Spleen (tissue), 11 donors: Measurements from ENCODE around the gene LDAH. TPM values are rescaled to one million over a fixed set of nuclear protein-coding genes. Genes with fewer than 3 reads are reported as not detected.
A peak's percentile ranks its signal among the peaks of the same experiment; 100 is the strongest.

ENCODE experiments used
- DNase-seq: peaks from one replicate; pipeline ENCODE4 v3.0.0-alpha.2; 2020
- H3K27ac ChIP-seq, 8 donors: fragments of 200-600 bp; sonication (generic) in 7 of 8; 1 replicate in 4 of 8; 2 replicates in 4 of 8; pipeline versions ENCODE4 v1.5.0 to v1.8.0; 2016 to 2021; ENCODE audit warnings: inconsistent platforms in 4 of 8, mild to moderate bottlenecking in 4 of 8, moderate library complexity in 1 of 8
- H3K27me3 ChIP-seq, 7 donors: fragments of 200-600 bp; sonication (generic) in 6 of 7; replicated peaks in 1 of 7; 1 replicate in 4 of 7; 2 replicates in 3 of 7; pipeline versions ENCODE4 v1.5.0 to v1.8.0; 2016 to 2021; ENCODE audit warnings: inconsistent platforms in 3 of 7, mild to moderate bottlenecking in 1 of 7
- H3K36me3 ChIP-seq, 6 donors: fragments of 200-600 bp; sonication (generic) in 5 of 6; 1 replicate in 4 of 6; 2 replicates in 2 of 6; pipeline versions ENCODE4 v1.5.0 to v1.8.0; 2016 to 2021; ENCODE audit warnings: inconsistent platforms in 2 of 6
- H3K4me1 ChIP-seq, 6 donors: fragments of 200-600 bp; sonication (generic) in 5 of 6; 1 replicate in 3 of 6; 2 replicates in 3 of 6; pipeline versions ENCODE4 v1.5.0 to v1.8.0; 2016 to 2021; ENCODE audit warnings: inconsistent platforms in 3 of 6
- H3K4me3 ChIP-seq, 8 donors: fragments of 200-600 bp; sonication (generic) in 7 of 8; 1 replicate in 4 of 8; 2 replicates in 4 of 8; pipeline versions ENCODE4 v1.5.0 to v1.8.0; 2016 to 2021; ENCODE audit warnings: inconsistent platforms in 4 of 8, mild to moderate bottlenecking in 4 of 8, moderate library complexity in 2 of 8
- H3K9me3 ChIP-seq, 8 donors: fragments of 200-600 bp; sonication (generic) in 7 of 8; 1 replicate in 4 of 8; 2 replicates in 4 of 8; pipeline versions ENCODE4 v1.5.0 to v1.8.0; 2016 to 2021; ENCODE audit warnings: inconsistent platforms in 4 of 8
- CTCF ChIP-seq, 11 experiments: fragments of 200-600 bp in 7 of 11; fragments of 450-650 bp in 4 of 11; sonication (generic) in 4 of 11; IDR thresholded peaks in 8 of 11; conservative IDR thresholded peaks in 3 of 11; 1 replicate in 7 of 11; 2 replicates in 4 of 11; pipeline versions ENCODE4 v1.4.0 to v1.8.0; 2016 to 2021; ENCODE audit warnings: antibody characterized with exemption in 11 of 11, inconsistent platforms in 4 of 11, mild to moderate bottlenecking in 1 of 11
- POLR2A ChIP-seq, 3 donors: fragments of 450-650 bp; IDR thresholded peaks; one replicate each; pipeline ENCODE4 v1.5.1; 2017; ENCODE audit warnings: antibody characterized with exemption in 3 of 3, mild to moderate bottlenecking in 1 of 3
- POLR2AphosphoS5 ChIP-seq, 3 donors: sonication (generic); formaldehyde crosslinking; IDR thresholded peaks; one replicate each; pipeline ENCODE4 v1.5.1; 2017; ENCODE audit warnings: antibody characterized with exemption in 3 of 3
- WGBS, 5 donors: extraction: QIAGEN DNeasy Blood & Tissue Kit in 3 of 5; methylation state at CpG; one replicate each; pipeline versions ENCODE4 v1.1.5 to v1.1.7; 2013 to 2018; 5-methylcytosine and 5-hydroxymethylcytosine counted together
- intact Hi-C: fragments of 100-400 bp; cut with DNase I; formaldehyde crosslinking; loops from one replicate; pipeline ENCODE4 v1.15.0; 2023; ENCODE audit warnings: low total_unique reads
- polyA plus RNA-seq, 3 donors: library from polyadenylated mRNA; stranded (reverse); fragments of 200-250 nt; gene quantifications; one replicate each; pipeline ENCODE4 v1.2.1, GENCODE V29; 2013
- total RNA-seq, 7 donors: library from RNA; depleted of rRNA in 3 of 7; stranded (reverse); fragments of >200 nt in 3 of 7; fragmentation: NEBNext Ultra II Directional in 4 of 7; extraction: Animal tissue kit (Norgen Biotek cat#: 25700) in 4 of 7; gene quantifications; one replicate each; pipeline versions ENCODE4 v1.1.0 to v1.2.1, GENCODE V29; 2016 to 2021
- donor health status: healthy with polysubstance abuse.
- donor health status: DM: no; HTN: no; CAD: no; lungs with moderate emphysema.
- donor health status: DM: no; HTN: no; CAD: no.
- donor health status: Bipolar disorder and iron deficiency.
- donor health status: healthy.
- donor health status: DM: no; HTN: no; CAD: no.
- donor health status: DM: yes; HTN: yes; CAD: no.

LDAH gene
- total and polyA plus RNA-seq, 10 donors = 5.8 to 33.2 (median 21.1) TPM

- DNase-seq = no peak
- WGBS, 5 donors = 66 to 77% (median 72%) methylated on average over 3 of the region's 3 CpGs
- TF ChIP-seq CTCF (IDR thresholded peaks at IDR 0.05 in 8 of 11, conservative IDR thresholded peaks at IDR 0.05 in 3 of 11) (peak in 10 of 11 experiments; percentile 14 to 75 (median 52)), POLR2A (IDR thresholded peaks at IDR 0.05) (no peak), POLR2AphosphoS5 (IDR thresholded peaks at IDR 0.05) (no peak)
- peaks cover 0 to 44% (median 7%) of the 10 kb centered on the region in 6 donors for H3K36me3 ChIP-seq
- intact Hi-C loops = loop anchor here (2.0 kb wide), 1 partner anchor 181 kb away; no protein-coding TSS in a partner anchor
- H3K27me3 ChIP-seq = no peaks in the 10 kb centered on the region
- no peak overlapping the region for H3K27ac ChIP-seq
- no peaks in the 10 kb centered on the region for H3K4me1 ChIP-seq
- H3K9me3 ChIP-seq = no peaks in the 10 kb centered on the region
- H3K4me3 ChIP-seq = no peak overlapping the region
Measured at GRCh38 chr2:20781656-20782265, 41.1 kb downstream of the LDAH start.

- intact Hi-C loops = no loop called here
- WGBS, 5 donors = 75 to 98% (median 94%) methylated on average over 1 of the region's 1 CpG
- H3K9me3 ChIP-seq = peaks cover 0 to 11% (median 0%) of the 10 kb centered on the region in 8 donors
- no peak overlapping the region for H3K4me3 ChIP-seq
- H3K4me1 ChIP-seq = no peaks in the 10 kb centered on the region
- peaks cover 0 to 80% (median 26%) of the 10 kb centered on the region in 6 donors for H3K36me3 ChIP-seq
- TF ChIP-seq POLR2AphosphoS5 (IDR thresholded peaks at IDR 0.05) = no peak
- no peak for TF ChIP-seq CTCF (IDR thresholded peaks at IDR 0.05 in 8 of 11, conservative IDR thresholded peaks at IDR 0.05 in 3 of 11)
- no peak for TF ChIP-seq POLR2A (IDR thresholded peaks at IDR 0.05)
- H3K27ac ChIP-seq = no peak overlapping the region
- H3K27me3 ChIP-seq = no peaks in the 10 kb centered on the region
- no peak for DNase-seq
Measured at GRCh38 chr2:20771299-20771698, 51.6 kb downstream of the LDAH start.

- no peak overlapping the region for H3K4me3 ChIP-seq
- H3K36me3 ChIP-seq = peaks cover 0 to 58% (median 16%) of the 10 kb centered on the region in 6 donors
- no peaks in the 10 kb centered on the region for H3K4me1 ChIP-seq
- 94 to 100% (median 98%) methylated on average over 11 to 15 of the region's 15 CpGs for WGBS, 5 donors
- no peak overlapping the region for H3K27ac ChIP-seq
- intact Hi-C loops = no loop called here
- H3K9me3 ChIP-seq = peaks cover 0 to 11% (median 0%) of the 10 kb centered on the region in 8 donors
- no peaks in the 10 kb centered on the region for H3K27me3 ChIP-seq
- no peak for DNase-seq
- TF ChIP-seq POLR2A (IDR thresholded peaks at IDR 0.05) (no peak), CTCF (IDR thresholded peaks at IDR 0.05 in 8 of 11, conservative IDR thresholded peaks at IDR 0.05 in 3 of 11) (no peak), POLR2AphosphoS5 (IDR thresholded peaks at IDR 0.05) (no peak)
Measured at GRCh38 chr2:20766798-20767644, 55.9 kb downstream of the LDAH start.

GRCh38 chr2:20766213-20766612 is 56.7 kb downstream of the LDAH start:
- TF ChIP-seq POLR2A (IDR thresholded peaks at IDR 0.05) (no peak), POLR2AphosphoS5 (IDR thresholded peaks at IDR 0.05) (no peak), CTCF (IDR thresholded peaks at IDR 0.05 in 8 of 11, conservative IDR thresholded peaks at IDR 0.05 in 3 of 11) (no peak)
- intact Hi-C loops = no loop called here
- Histone ChIP-seq H3K9me3 (peaks cover 0 to 11% (median 0%) of the 10 kb centered on the region in 8 donors), H3K4me3 (no peak overlapping the region), H3K4me1 (no peaks in the 10 kb centered on the region), H3K27me3 (no peaks in the 10 kb centered on the region), H3K36me3 (peaks cover 0 to 55% (median 16%) of the 10 kb centered on the region in 6 donors), H3K27ac (no peak overlapping the region)
- DNase-seq = no peak
- WGBS, 5 donors = 94 to 100% (median 95%) methylated on average over 1 of the region's 1 CpG
